ENCODE results near the gene RASL10B.

The RASL10B gene

DNA sequence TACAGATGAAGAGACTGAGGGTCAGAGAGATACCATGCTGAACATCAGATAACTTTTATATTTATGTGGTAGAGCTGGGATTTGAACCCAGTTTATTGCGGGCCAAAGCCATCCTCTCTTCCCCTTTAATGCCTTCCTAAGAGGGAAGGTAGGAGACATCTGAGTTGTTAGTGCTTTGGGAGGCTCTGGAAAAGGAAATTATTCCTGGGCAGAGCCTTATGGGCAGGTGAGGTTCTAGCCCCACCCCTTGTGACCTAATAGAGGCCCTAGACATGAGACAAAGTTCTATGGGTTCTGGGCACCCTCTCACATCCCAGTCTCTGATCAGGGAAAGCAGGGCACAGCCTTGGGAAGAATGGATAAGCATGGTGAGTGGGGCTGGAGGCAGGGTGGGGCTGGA, 29.1 kb downstream of the RASL10B start, which contains the start of gene C17orf50:
C17orf50 (plus strand) TSS at position 301 of the 400 bp plus-strand sequence; CDS start at position 356, 55 bp downstream.
- Histone ChIP-seq H3K27ac (ENCODE audit: low read depth, low read length) (no peak within 1 kb of the TSS), H2AFZ (ENCODE audit: low read depth, low read length, severe bottlenecking) (no peak within 1 kb of the TSS), H4K20me1 (ENCODE audit: low read depth, low read length) (no peaks in the 10 kb centered on the region), H3K4me2 (ENCODE audit: low read depth, low read length, poor library complexity, severe bottlenecking) (no peak within 1 kb of the TSS), H3K9ac (ENCODE audit: low read length) (no peak within 1 kb of the TSS), H3K4me3 (ENCODE audit: insufficient read depth, low read length, poor library complexity, severe bottlenecking) (no peak within 1 kb of the TSS), H3K27me3 (ENCODE audit: low read length) (no peaks in the 10 kb centered on the region), H3F3A (ENCODE audit: insufficient read depth) (no peaks in the 10 kb centered on the region), H3K9me3 (ENCODE audit: insufficient read depth, low read length) (no peaks in the 10 kb centered on the region), H3K79me2 (ENCODE audit: insufficient read depth, low read length) (no peaks in the 10 kb centered on the region), H3K36me3 (ENCODE audit: low read length) (no peaks in the 10 kb centered on the region), H3K9me2 (replicated peaks; ENCODE audit: insufficient read depth, low read length) (no peaks in the 10 kb centered on the region)
- TF ChIP-seq, protein P1, sequence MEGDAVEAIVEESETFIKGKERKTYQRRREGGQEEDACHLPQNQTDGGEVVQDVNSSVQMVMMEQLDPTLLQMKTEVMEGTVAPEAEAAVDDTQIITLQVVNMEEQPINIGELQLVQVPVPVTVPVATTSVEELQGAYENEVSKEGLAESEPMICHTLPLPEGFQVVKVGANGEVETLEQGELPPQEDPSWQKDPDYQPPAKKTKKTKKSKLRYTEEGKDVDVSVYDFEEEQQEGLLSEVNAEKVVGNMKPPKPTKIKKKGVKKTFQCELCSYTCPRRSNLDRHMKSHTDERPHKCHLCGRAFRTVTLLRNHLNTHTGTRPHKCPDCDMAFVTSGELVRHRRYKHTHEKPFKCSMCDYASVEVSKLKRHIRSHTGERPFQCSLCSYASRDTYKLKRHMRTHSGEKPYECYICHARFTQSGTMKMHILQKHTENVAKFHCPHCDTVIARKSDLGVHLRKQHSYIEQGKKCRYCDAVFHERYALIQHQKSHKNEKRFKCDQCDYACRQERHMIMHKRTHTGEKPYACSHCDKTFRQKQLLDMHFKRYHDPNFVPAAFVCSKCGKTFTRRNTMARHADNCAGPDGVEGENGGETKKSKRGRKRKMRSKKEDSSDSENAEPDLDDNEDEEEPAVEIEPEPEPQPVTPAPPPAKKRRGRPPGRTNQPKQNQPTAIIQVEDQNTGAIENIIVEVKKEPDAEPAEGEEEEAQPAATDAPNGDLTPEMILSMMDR (IDR thresholded peaks at IDR 0.05; ENCODE audit: insufficient read depth, low read length, poor library complexity, severe bottlenecking), result no peak
- TF ChIP-seq EZH2phosphoT487 (conservative IDR thresholded peaks at IDR 0.05; ENCODE audit: low read length), result no peak

DNA sequence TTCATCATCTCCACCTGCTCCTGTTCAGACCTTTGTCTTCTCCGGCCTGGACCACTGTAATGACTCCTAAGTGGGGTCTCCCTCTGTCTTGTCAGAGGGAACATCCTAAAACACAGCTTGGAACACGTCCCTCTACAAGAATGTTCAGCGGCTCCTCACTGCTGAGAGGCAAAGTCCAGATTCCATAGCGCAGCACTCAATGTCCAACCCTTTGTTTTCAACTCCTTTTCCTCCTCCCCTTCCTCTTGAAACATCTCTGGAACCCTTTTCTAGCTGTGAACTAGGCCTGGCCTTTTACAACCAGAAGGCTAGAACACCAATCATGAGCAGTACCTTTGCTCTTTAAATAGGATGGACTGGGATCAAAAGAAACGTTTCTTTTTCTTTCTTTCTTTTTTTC, 30.2 kb downstream of the RASL10B start:
- Histone ChIP-seq H3K36me3 (ENCODE audit: low read length) (no peaks in the 10 kb centered on the region), H2AFZ (ENCODE audit: low read depth, low read length, severe bottlenecking) (no peak overlapping the region), H3F3A (ENCODE audit: insufficient read depth) (no peaks in the 10 kb centered on the region), H4K20me1 (ENCODE audit: low read depth, low read length) (no peaks in the 10 kb centered on the region), H3K4me2 (ENCODE audit: low read depth, low read length, poor library complexity, severe bottlenecking) (no peak overlapping the region), H3K79me2 (ENCODE audit: insufficient read depth, low read length) (no peaks in the 10 kb centered on the region), H3K9ac (ENCODE audit: low read length) (no peak overlapping the region), H3K27ac (ENCODE audit: low read depth, low read length) (no peak overlapping the region), H3K27me3 (ENCODE audit: low read length) (no peaks in the 10 kb centered on the region), H3K9me2 (replicated peaks; ENCODE audit: insufficient read depth, low read length) (no peaks in the 10 kb centered on the region), H3K9me3 (ENCODE audit: insufficient read depth, low read length) (no peaks in the 10 kb centered on the region), H3K4me3 (ENCODE audit: insufficient read depth, low read length, poor library complexity, severe bottlenecking) (no peak overlapping the region)
- TF ChIP-seq EZH2phosphoT487 (conservative IDR thresholded peaks at IDR 0.05; ENCODE audit: low read length), result no peak
- TF ChIP-seq, protein P1 (IDR thresholded peaks at IDR 0.05; ENCODE audit: insufficient read depth, low read length, poor library complexity, severe bottlenecking), result no peak

DNA sequence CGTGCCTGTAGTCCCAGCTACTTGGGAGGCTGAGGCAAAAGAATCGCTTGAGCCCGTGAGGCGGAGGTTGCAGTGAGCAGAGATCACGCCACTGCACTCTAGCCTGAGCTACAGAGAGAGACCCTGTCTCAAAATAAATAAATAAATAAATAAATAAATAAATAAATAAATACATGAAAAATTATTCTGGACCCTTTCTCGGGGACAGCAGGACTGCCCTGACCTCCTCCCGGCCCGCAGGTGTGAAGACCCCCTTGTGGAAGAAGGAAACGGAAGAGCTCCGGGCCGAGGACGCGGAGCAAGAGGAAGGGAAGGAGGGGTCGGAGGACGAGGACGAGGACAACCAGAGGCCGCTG, 32.3 kb downstream of the RASL10B start:
- H3K9me3 ChIP-seq (ENCODE audit: insufficient read depth, low read length), result no peaks in the 10 kb centered on the region
- H3K27me3 ChIP-seq (ENCODE audit: low read length), result no peaks in the 10 kb centered on the region
- no peak overlapping the region for H3K27ac ChIP-seq (ENCODE audit: low read depth, low read length)
- no peak for TF ChIP-seq EZH2phosphoT487 (conservative IDR thresholded peaks at IDR 0.05; ENCODE audit: low read length)
- TF ChIP-seq, protein P1 (IDR thresholded peaks at IDR 0.05; ENCODE audit: insufficient read depth, low read length, poor library complexity, severe bottlenecking), result no peak
- H3K36me3 ChIP-seq (ENCODE audit: low read length), result no peaks in the 10 kb centered on the region
- no peaks in the 10 kb centered on the region for H3K9me2 ChIP-seq (replicated peaks; ENCODE audit: insufficient read depth, low read length)
- no peaks in the 10 kb centered on the region for H4K20me1 ChIP-seq (ENCODE audit: low read depth, low read length)
- H3K4me3 ChIP-seq (ENCODE audit: insufficient read depth, low read length, poor library complexity, severe bottlenecking), result peak overlapping the region; percentile 48
- peak overlapping the region; percentile 64; the same call in 1 of the 2 replicates for H3K9ac ChIP-seq (ENCODE audit: low read length)
- peak overlapping the region; percentile 51 for H3K4me2 ChIP-seq (ENCODE audit: low read depth, low read length, poor library complexity, severe bottlenecking)
- peak overlapping the region; percentile 75 for H2AFZ ChIP-seq (ENCODE audit: low read depth, low read length, severe bottlenecking)
- H3F3A ChIP-seq (ENCODE audit: insufficient read depth), result no peaks in the 10 kb centered on the region
- no peaks in the 10 kb centered on the region for H3K79me2 ChIP-seq (ENCODE audit: insufficient read depth, low read length)

All from SU-DHL-6 (cell line).